ENCODE measurements around the gene SRPRB.

SRPRB gene

DNA sequence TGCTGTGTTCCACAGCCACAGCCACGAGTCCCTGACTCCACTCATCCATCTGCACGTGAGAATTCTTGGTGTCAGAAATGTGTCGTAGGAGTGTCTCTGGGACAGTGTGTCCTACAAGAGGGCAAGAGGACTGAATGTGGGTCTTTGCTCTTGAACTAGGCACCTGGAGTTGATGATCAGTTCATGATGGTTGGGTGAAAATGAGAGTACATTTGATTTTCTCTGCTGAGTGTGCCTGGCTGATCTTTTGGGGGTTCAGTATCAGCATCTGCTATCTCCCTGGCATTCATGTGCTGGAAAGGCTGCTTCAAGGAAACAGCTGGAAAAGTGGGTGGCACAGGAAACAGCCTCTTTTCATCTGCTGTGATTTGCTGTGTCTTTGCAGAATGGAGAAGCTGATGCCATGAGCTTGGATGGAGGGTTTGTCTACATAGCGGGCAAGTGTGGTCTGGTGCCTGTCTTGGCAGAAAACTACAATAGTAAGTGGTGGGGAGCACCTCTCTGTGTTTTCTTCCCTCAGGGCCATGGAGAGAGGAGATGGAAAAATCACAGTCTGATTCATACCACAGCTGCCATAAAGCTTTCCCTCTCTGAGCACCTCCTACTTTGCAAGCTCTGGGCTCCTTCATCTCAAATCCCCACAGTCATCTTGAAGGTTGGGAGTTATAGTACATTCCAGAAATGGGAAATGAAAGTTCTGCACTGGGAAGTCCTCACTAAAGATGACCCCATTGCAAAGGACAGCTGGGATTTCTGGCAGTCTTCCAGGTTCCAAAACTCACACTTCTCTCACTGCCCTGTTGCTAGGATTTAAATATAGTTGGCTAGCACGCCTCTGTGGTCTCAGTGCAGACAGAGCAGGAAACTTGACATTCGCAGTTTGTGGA lies 41.6 kb upstream of the SRPRB start:
- no peak for TF ChIP-seq GABPA (IDR thresholded peaks at IDR 0.05; ENCODE audit: low read depth)
- TF ChIP-seq, protein P1, sequence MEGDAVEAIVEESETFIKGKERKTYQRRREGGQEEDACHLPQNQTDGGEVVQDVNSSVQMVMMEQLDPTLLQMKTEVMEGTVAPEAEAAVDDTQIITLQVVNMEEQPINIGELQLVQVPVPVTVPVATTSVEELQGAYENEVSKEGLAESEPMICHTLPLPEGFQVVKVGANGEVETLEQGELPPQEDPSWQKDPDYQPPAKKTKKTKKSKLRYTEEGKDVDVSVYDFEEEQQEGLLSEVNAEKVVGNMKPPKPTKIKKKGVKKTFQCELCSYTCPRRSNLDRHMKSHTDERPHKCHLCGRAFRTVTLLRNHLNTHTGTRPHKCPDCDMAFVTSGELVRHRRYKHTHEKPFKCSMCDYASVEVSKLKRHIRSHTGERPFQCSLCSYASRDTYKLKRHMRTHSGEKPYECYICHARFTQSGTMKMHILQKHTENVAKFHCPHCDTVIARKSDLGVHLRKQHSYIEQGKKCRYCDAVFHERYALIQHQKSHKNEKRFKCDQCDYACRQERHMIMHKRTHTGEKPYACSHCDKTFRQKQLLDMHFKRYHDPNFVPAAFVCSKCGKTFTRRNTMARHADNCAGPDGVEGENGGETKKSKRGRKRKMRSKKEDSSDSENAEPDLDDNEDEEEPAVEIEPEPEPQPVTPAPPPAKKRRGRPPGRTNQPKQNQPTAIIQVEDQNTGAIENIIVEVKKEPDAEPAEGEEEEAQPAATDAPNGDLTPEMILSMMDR (IDR thresholded peaks at IDR 0.05; ENCODE audit: insufficient read depth, low read length): no peak
- no peak for TF ChIP-seq POLR2AphosphoS5 (IDR thresholded peaks at IDR 0.05; ENCODE audit: low read depth)
- no peak for TF ChIP-seq SPI1 (IDR thresholded peaks at IDR 0.05; ENCODE audit: borderline replicate concordance, low read depth)
- TF ChIP-seq, protein P2, sequence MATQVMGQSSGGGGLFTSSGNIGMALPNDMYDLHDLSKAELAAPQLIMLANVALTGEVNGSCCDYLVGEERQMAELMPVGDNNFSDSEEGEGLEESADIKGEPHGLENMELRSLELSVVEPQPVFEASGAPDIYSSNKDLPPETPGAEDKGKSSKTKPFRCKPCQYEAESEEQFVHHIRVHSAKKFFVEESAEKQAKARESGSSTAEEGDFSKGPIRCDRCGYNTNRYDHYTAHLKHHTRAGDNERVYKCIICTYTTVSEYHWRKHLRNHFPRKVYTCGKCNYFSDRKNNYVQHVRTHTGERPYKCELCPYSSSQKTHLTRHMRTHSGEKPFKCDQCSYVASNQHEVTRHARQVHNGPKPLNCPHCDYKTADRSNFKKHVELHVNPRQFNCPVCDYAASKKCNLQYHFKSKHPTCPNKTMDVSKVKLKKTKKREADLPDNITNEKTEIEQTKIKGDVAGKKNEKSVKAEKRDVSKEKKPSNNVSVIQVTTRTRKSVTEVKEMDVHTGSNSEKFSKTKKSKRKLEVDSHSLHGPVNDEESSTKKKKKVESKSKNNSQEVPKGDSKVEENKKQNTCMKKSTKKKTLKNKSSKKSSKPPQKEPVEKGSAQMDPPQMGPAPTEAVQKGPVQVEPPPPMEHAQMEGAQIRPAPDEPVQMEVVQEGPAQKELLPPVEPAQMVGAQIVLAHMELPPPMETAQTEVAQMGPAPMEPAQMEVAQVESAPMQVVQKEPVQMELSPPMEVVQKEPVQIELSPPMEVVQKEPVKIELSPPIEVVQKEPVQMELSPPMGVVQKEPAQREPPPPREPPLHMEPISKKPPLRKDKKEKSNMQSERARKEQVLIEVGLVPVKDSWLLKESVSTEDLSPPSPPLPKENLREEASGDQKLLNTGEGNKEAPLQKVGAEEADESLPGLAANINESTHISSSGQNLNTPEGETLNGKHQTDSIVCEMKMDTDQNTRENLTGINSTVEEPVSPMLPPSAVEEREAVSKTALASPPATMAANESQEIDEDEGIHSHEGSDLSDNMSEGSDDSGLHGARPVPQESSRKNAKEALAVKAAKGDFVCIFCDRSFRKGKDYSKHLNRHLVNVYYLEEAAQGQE (IDR thresholded peaks at IDR 0.05; ENCODE audit: insufficient replicate concordance, low read depth): no peak
- no peak overlapping the region for H3K27ac ChIP-seq (replicated peaks)
- DNase-seq (ENCODE audit: low read depth in 1 of 2, low spot score in 1 of 2): no peak
- no peaks in the 10 kb centered on the region for H3K27me3 ChIP-seq (ENCODE audit: insufficient read depth, poor library complexity, severe bottlenecking)
- H3K4me3 ChIP-seq (replicated peaks; ENCODE audit: insufficient read depth, low read length): no peak overlapping the region

DNA sequence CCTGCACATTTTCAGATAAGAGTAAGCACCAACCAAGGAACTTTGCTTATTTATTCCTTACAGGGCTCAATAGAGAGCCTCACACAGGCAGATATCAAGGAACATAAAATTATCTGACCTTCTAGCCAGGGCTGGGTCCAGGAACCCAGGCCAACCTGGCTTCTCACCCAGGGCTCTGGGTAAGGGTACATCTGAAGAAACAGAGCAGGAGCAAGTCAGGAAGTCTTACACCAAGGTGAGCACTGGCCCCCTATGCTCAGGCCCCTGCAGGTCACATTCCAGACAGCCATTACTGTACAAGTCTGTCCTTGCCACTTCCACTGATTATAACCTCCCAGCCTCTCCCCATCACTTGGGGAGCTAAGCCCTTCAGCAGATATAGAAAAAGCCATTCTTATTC lies 40.4 kb upstream of the SRPRB start:
- no peak overlapping the region for H3K4me3 ChIP-seq (replicated peaks; ENCODE audit: insufficient read depth, low read length)
- no peak for TF ChIP-seq GABPA (IDR thresholded peaks at IDR 0.05; ENCODE audit: low read depth)
- TF ChIP-seq, protein P2 (IDR thresholded peaks at IDR 0.05; ENCODE audit: insufficient replicate concordance, low read depth): no peak
- no peak for TF ChIP-seq SPI1 (IDR thresholded peaks at IDR 0.05; ENCODE audit: borderline replicate concordance, low read depth)
- TF ChIP-seq, protein P1 (IDR thresholded peaks at IDR 0.05; ENCODE audit: insufficient read depth, low read length): no peak
- TF ChIP-seq POLR2AphosphoS5 (IDR thresholded peaks at IDR 0.05; ENCODE audit: low read depth): no peak
- H3K27me3 ChIP-seq (ENCODE audit: insufficient read depth, poor library complexity, severe bottlenecking): no peaks in the 10 kb centered on the region
- H3K27ac ChIP-seq (replicated peaks): no peak overlapping the region
- no peak for DNase-seq (ENCODE audit: low read depth in 1 of 2, low spot score in 1 of 2)

DNA sequence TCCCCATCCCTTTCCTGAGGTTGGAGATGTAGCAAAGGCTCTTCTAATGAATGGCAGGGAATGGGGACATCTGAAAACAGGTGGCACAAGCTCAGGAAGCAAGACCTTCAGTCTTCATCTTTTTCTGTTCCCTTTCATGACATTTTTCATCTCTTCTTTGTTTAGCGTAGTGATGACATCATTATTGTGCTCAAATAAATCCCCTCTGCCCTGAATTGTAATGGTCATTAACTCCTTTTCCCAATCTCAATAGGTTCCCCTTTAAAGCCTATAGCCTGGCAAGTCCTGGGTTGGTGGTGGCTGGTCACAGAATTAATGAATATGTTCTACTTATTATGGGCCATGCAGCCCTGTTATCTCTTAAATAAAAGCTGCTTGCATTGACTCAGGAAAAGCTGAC lies 38.0 kb upstream of the SRPRB start:
- no peak for DNase-seq (ENCODE audit: low read depth in 1 of 2, low spot score in 1 of 2)
- Histone ChIP-seq H3K27me3 (ENCODE audit: insufficient read depth, poor library complexity, severe bottlenecking) (no peaks in the 10 kb centered on the region), H3K4me3 (replicated peaks; ENCODE audit: insufficient read depth, low read length) (no peak overlapping the region), H3K27ac (replicated peaks) (no peak overlapping the region)
- TF ChIP-seq SPI1 (IDR thresholded peaks at IDR 0.05; ENCODE audit: borderline replicate concordance, low read depth): no peak
- no peak for TF ChIP-seq POLR2AphosphoS5 (IDR thresholded peaks at IDR 0.05; ENCODE audit: low read depth)
- TF ChIP-seq, protein P1 (IDR thresholded peaks at IDR 0.05; ENCODE audit: insufficient read depth, low read length): no peak
- no peak for TF ChIP-seq GABPA (IDR thresholded peaks at IDR 0.05; ENCODE audit: low read depth)
- TF ChIP-seq, protein P2 (IDR thresholded peaks at IDR 0.05; ENCODE audit: insufficient replicate concordance, low read depth): no peak

All from HL-60 (cell line).